ENCODE data around the gene UGT1A4. TPM values are rescaled to one million over a fixed set of nuclear protein-coding genes. Genes with fewer than 3 reads are reported as not detected.

The UGT1A4 gene
- total and polyA plus RNA-seq, 2 of the 8 experiments (the other 6 are each of a cell fraction or from before 2014, with no cell fraction given), result not detected

DNA sequence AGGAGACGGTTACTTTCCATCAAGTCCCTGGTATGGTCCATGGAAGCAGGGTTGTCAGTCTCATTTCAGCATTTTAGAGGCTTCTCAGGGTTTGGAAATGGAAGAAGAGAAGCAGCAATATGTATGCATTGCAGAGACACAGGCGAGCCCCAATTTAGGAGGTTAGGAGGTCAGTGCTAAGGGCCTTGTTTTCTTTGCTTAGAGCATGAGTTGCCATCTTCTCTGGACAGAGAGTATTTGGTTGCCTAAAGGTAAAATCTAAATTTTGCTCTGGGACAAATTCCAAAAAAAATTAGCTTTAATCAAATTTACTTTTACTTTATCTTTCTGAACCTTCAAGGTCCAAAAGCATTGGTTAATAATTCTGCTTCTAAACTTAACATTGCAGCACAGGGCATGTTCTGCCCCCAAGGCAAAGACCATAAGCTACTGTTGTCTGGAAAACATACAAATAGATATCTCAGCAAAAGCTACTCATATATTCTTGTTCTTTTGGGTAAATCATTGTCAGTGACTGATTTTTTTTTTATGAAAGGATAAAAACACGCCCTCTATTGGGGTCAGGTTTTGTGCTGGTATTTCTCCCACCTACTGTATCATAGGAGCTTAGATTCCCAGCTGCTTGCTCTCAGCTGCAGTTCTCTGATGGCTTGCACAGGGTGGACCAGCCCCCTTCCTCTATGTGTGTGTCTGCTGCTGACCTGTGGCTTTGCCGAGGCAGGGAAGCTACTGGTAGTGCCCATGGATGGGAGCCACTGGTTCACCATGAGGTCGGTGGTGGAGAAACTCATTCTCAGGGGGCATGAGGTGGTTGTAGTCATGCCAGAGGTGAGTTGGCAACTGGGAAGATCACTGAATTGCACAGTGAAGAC, 47.0 kb upstream of the UGT1A4 start, which contains the start of gene UGT1A9:
Gene UGT1A9 (plus strand): TSS at position 609 of the 872 bp plus-strand sequence. CDS start 37 bp downstream, at position 646.
- Histone ChIP-seq H3K4me1 (replicated peaks in 1 of 4; ENCODE audit: control insufficient read depth in 3 of 4, insufficient read depth in 4 of 4, low read length in 3 of 4) (no peaks in the 10 kb centered on the region; a peak in 1 of 7 replicates), H3K23me2 (ENCODE audit: low read depth, low read length) (no peaks in the 10 kb centered on the region), H2BK120ac (replicated peaks; ENCODE audit: low read depth, low read length) (no peak within 1 kb of the TSS), H3K18ac (ENCODE audit: extremely low read depth, low read length) (no peak within 1 kb of the TSS), H4K20me1 (replicated peaks in 1 of 2; ENCODE audit: control insufficient read depth in 1 of 2, insufficient read depth in 2 of 2, low read length in 2 of 2) (no peaks in the 10 kb centered on the region), H3K4me3 (ENCODE audit: extremely low read depth in 1 of 4, insufficient read depth in 2 of 4, low read depth in 3 of 4, low read length in 4 of 4) (no peak within 1 kb of the TSS), H3K9me3 (ENCODE audit: insufficient read depth in 2 of 2, low read depth in 1 of 2, low read length in 1 of 2) (no peaks in the 10 kb centered on the region), H3K23ac (ENCODE audit: insufficient read length) (no peak within 1 kb of the TSS), H3K79me1 (ENCODE audit: low read depth, low read length) (no peaks in the 10 kb centered on the region), H3K4me2 (ENCODE audit: insufficient read depth in 1 of 2, low read depth in 2 of 2, low read length in 2 of 2) (no peak within 1 kb of the TSS), H2AK5ac (ENCODE audit: low read depth, low read length) (no peak within 1 kb of the TSS), H3K56ac (replicated peaks; ENCODE audit: insufficient read length, low read depth, low read length) (no peak within 1 kb of the TSS), H2BK5ac (ENCODE audit: low read depth, low read length) (no peak within 1 kb of the TSS), H3K27ac (ENCODE audit: low read depth, low read length) (no peak within 1 kb of the TSS), H3K36me3 (ENCODE audit: control insufficient read depth in 2 of 4, insufficient read depth in 4 of 4, low read length in 3 of 4) (no peaks in the 10 kb centered on the region), H3K14ac (ENCODE audit: insufficient read length) (no peak within 1 kb of the TSS), H3K9ac (replicated peaks in 1 of 4; ENCODE audit: extremely low read depth in 1 of 4, low read depth in 3 of 4, low read length in 3 of 4) (no peak within 1 kb of the TSS), H2BK12ac (ENCODE audit: low read depth, low read length) (no peak within 1 kb of the TSS), H2BK20ac (ENCODE audit: low read length) (no peak within 1 kb of the TSS), H2AFZ (ENCODE audit: low read length) (no peak within 1 kb of the TSS), H3K79me2 (ENCODE audit: control insufficient read depth in 1 of 2, insufficient read depth in 2 of 2, low read length in 2 of 2) (no peaks in the 10 kb centered on the region), H3K4ac (replicated peaks; ENCODE audit: insufficient read length, low read depth, low read length) (no peak within 1 kb of the TSS), H2BK15ac (ENCODE audit: low read length) (no peak within 1 kb of the TSS), H3K27me3 (replicated peaks in 1 of 4; ENCODE audit: control insufficient read depth in 3 of 4, extremely low read depth in 1 of 4, insufficient read depth in 3 of 4, low read length in 3 of 4) (no peaks in the 10 kb centered on the region), H4K8ac (ENCODE audit: extremely low read depth, insufficient read depth, low read length) (no peak within 1 kb of the TSS), H4K5ac (ENCODE audit: insufficient read length, low read depth, low read length) (no peak within 1 kb of the TSS), H4K91ac (replicated peaks; ENCODE audit: insufficient read length, low read length) (no peak within 1 kb of the TSS)
- FAIRE-seq, result no peak
- WGBS, 2 experiments (ENCODE audit: extremely low coverage in 1 of 2, insufficient coverage in 1 of 2, insufficient read length in 1 of 2, insufficient replicate concordance in 2 of 2, low coverage in 1 of 2, low lambda C conversion rate in 2 of 2, missing lambda C conversion rate in 1 of 2), result 90% methylated on average over 5 of the region's 5 CpGs; no CpG with 5 or more reads in 1 of the 2 experiments
- CTCF ChIA-PET (ENCODE audit: partially characterized antibody), result interaction anchor here (0.6 to 1.4 kb wide), 3 partner anchors 9 to 229 kb away, joined by 3 to 4 read pairs (median 4); no protein-coding TSS in a partner anchor
- POLR2A ChIA-PET (ENCODE audit: partially characterized antibody), result no interaction called here
- no peak for DNase-seq (ENCODE audit: low read depth in 1 of 2, low spot score in 2 of 2)
- no peak for TF ChIP-seq GTF2F1 (IDR thresholded peaks at IDR 0.05; ENCODE audit: borderline replicate concordance, low read depth, low read length)
- TF ChIP-seq EGR1 (IDR thresholded peaks at IDR 0.05; ENCODE audit: borderline replicate concordance, low read depth, low read length), result no peak
- TF ChIP-seq RBBP5 (IDR thresholded peaks at IDR 0.05; ENCODE audit: borderline replicate concordance, low read depth, low read length), result no peak
- no peak for TF ChIP-seq CHD2 (IDR thresholded peaks at IDR 0.05; ENCODE audit: low read length)
- no peak for TF ChIP-seq EP300 (IDR thresholded peaks at IDR 0.05; ENCODE audit: borderline replicate concordance in 1 of 2, low read depth in 2 of 2, low read length in 2 of 2)
- no peak for TF ChIP-seq CTBP2 (IDR thresholded peaks at IDR 0.05; ENCODE audit: borderline replicate concordance, insufficient read depth, insufficient read length, low read length)
- TF ChIP-seq SP1 (IDR thresholded peaks at IDR 0.05; ENCODE audit: low read depth, low read length), result no peak
- no peak for TF ChIP-seq POLR2A (IDR thresholded peaks at IDR 0.05; ENCODE audit: control extremely low read depth in 1 of 2, low read depth in 2 of 2, low read length in 2 of 2)
- TF ChIP-seq CEBPB (IDR thresholded peaks at IDR 0.05; ENCODE audit: low read depth, low read length), result no peak
- TF ChIP-seq, protein P1, sequence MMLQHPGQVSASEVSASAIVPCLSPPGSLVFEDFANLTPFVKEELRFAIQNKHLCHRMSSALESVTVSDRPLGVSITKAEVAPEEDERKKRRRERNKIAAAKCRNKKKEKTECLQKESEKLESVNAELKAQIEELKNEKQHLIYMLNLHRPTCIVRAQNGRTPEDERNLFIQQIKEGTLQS (IDR thresholded peaks at IDR 0.05; ENCODE audit: insufficient read depth, low read depth, low read length), result no peak
- no peak for TF ChIP-seq CREB1 (IDR thresholded peaks at IDR 0.05)
- no peak for TF ChIP-seq RAD21 (IDR thresholded peaks at IDR 0.05 in 1 of 2, conservative IDR thresholded peaks at IDR 0.05 in 1 of 2; ENCODE audit: low read depth in 2 of 2, low read length in 2 of 2)
